Fibroblast of upper back skin (primary cell): ENCODE results near the gene SLC25A25.
"Not testable (repeated sequence)": the region's sequence is repeated elsewhere in the genome, so short reads cannot be mapped to it uniquely, and the experiment has no call there.

Experiments
- DNase-seq: peaks from one replicate; pipeline ENCODE4 v3.0.0-alpha.2; 2013

Gene SLC25A25

GRCh38 chr9:128098297-128099230 is 30.5 kb downstream of the SLC25A25 start:
- peak; percentile 96 for DNase-seq

DNA sequence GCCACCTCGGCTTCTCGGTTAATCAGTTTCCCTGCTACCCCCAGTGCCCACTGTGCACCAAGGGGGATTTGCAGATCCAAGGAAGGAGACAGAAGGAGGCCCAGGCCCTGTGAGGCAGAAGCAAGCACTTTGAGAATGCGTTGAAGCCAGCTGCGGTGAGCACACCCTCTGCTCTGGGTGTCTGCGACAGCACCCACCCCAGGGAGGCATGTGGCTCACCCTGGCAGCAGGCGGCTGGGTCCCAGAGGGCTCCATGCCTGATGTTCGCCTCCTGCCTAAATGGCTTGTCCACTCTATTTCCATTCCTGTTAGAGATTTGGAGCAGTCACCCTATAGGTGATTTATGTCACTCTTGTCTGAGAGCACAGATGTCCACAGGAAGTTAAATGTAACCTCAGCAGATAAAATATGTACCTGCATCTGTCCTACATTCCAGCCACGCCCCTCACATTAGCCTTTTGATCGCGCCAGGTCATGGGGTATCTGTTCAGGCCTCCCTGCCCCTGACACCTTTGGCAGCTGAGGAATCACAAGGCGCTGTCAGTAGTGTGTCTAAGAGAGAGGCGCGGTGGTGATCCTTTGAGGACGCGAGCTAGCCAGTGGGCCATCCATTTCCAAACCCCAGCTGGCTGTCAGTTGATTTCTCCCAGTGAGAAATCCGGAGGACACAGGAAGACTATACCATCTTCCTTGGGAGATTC is 31.3 kb downstream of the SLC25A25 start:
- peak; percentile 33 for DNase-seq

GRCh38 chr9:128099932-128100491 is 32.0 kb downstream of the SLC25A25 start:
- DNase-seq = no peak

DNA sequence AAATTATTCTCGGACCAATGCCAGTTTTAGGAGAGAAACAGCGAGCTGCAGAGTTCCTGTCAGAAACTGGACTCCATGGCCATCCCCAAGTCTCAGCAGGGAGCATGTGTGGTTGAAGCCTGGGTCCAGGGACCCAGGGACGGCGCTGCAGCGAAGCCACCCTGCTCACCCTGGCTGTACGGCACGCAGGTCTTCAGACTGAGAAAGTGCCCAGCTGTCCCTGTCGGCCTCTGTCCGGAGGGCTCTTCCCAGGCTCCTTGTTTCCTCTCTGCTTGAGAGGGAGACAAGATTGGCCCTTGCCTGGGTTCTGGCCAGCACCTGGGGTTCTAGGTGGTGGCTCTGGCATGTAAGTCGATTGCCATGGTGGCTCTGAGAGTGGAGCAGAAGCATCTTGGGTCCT is 32.5 kb downstream of the SLC25A25 start:
- DNase-seq = no peak

DNA sequence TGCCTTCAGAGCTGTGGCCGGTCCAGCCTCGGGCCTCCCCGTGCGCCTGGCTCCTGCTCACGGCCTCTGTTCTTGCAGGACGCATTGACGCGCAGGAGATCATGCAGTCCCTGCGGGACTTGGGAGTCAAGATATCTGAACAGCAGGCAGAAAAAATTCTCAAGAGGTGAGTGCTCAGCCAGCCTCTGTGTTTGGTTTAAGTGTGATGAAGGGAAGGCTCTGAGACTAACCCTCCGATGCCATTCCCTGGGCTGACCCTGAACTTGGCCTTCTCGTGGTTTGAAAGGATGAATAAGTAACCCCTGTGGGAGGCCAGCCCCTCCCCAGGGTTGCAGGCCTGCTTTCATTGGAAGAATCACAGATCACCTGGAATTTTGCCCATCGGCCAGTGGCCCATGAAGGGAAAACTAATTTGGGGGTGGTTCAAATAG is 33.2 kb downstream of the SLC25A25 start:
- DNase-seq = no peak

DNA sequence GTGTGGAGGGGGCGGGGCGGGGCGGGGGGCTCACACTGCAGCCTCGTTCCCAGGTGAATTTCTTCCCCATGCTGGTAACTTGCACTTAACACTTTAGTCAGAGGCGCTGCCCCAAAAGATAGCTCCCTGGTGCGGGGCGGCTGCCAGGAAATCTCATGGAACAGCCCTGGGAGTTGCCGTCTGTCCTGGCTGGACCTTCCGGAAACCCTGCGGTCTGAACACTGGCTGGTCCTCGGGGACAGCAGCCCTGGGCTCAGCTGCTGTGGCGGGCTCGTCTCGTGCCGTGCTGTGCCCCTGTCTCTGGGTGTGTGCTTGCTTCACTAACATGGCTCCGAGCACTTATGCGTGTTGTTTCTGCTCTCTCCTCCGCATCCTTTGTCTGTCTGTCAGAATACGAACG is 33.7 kb downstream of the SLC25A25 start:
- DNase-seq = no peak

GRCh38 chr9:128102196-128102595 is 34.2 kb downstream of the SLC25A25 start:
- no peak for DNase-seq

GRCh38 chr9:128102861-128103588 is 35.0 kb downstream of the SLC25A25 start:
- no peak for DNase-seq

DNA sequence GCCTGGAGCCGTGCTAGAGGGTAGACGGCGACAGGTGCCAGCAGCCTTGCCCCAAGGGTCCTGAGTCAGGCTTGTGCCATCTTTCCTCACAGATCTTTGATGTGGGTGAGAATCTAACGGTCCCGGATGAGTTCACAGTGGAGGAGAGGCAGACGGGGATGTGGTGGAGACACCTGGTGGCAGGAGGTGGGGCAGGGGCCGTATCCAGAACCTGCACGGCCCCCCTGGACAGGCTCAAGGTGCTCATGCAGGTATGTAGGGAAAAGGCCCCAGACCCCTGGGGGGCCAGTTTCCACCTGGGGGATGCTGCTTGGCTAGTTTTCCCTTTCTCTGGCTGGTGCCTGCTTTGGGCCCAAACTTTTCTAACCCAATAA is 35.5 kb downstream of the SLC25A25 start:
- no peak for DNase-seq

- DNase-seq = no peak
Measured at GRCh38 chr9:128104171-128104618, 36.2 kb downstream of the SLC25A25 start.

DNA sequence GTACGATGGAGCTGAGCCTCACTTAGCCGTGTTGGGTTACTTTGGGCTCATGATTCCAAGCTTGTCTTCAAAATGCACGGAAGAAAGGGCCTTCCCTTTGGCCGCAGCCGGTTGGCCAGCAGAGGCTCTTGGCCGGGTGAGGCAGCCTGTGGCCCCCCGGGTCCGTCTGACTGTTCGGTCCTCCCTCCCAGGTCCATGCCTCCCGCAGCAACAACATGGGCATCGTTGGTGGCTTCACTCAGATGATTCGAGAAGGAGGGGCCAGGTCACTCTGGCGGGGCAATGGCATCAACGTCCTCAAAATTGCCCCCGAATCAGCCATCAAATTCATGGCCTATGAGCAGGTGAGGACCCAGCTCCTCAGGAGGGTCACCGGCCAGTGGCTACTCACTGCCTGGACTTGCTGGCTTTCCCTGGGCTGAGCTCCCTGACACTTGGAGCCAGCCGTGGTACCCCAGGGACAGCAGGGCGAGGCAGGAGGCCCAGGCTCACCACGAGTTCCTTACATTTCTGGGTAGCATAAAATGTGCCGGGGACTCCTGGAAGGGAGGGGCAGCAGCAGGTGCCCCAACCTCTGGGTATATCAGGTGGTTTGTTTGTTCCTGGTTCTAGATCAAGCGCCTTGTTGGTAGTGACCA is 37.6 kb downstream of the SLC25A25 start:
- DNase-seq = no peak

GRCh38 chr9:128106181-128106939 is 38.3 kb downstream of the SLC25A25 start:
- DNase-seq = no peak

DNA sequence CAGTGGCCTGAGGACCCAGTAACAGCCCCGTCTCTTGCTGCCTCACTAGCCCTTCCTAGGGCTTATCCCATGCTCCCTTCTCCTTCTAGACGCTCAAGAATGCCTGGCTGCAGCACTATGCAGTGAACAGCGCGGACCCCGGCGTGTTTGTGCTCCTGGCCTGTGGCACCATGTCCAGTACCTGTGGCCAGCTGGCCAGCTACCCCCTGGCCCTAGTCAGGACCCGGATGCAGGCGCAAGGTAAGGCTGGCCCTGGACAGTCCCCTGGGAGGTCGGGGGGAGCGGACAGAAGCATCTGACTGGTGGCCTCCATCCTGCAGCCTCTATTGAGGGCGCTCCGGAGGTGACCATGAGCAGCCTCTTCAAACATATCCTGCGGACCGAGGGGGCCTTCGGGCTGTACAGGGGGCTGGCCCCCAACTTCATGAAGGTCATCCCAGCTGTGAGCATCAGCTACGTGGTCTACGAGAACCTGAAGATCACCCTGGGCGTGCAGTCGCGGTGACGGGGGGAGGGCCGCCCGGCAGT is 39.0 kb downstream of the SLC25A25 start:
- no peak for DNase-seq

GRCh38 chr9:128107468-128108268 is 39.6 kb downstream of the SLC25A25 start:
- no peak for DNase-seq

- no peak for DNase-seq
Measured at GRCh38 chr9:128108269-128109049, 40.4 kb downstream of the SLC25A25 start.

DNA sequence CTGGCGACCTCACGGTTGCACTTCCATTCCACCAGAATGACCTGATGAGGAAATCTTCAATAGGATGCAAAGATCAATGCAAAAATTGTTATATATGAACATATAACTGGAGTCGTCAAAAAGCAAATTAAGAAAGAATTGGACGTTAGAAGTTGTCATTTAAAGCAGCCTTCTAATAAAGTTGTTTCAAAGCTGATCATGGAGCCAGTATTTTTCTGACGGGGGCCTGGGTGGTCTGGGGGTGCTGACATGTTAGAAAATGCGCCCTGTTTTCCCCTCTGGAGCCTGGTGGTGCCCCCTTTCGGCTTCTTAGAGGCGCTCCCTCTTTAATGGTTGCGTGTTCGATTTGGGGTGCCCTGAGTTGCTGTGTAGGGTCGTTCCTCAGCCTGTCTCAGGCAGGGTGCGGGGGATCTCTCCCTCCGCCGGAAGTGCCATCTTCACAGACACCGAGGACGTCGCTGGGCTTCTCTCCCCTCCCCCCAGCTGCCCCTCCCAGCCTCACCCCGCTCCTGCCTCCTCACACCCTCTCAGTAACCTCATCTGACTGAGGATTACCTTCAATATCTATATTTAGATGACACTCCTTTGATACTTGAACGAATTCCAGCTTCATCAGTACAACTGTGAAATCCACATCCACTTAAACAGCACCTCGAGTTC is 41.1 kb downstream of the SLC25A25 start:
- DNase-seq = no peak

DNA sequence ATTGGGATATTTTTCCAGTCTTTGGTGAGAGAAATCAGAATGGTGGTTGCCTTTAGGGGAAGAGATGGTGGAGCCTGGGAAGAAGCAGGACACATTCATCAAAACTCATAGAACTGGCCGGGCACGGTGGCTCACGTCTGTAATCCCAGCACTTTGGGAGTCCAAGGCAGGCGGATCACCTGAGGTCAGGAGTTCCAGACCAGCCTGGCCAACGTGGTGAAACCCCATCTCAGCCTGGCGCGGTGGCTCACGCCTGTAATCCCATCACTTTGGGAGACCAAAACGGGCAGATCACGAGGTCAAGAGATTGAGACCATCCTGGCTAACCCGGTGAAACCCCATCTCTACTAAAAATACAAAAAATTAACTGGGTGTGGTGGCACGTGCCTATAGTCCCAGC is 43.7 kb downstream of the SLC25A25 start:
- not testable (repeated sequence) for DNase-seq

DNA sequence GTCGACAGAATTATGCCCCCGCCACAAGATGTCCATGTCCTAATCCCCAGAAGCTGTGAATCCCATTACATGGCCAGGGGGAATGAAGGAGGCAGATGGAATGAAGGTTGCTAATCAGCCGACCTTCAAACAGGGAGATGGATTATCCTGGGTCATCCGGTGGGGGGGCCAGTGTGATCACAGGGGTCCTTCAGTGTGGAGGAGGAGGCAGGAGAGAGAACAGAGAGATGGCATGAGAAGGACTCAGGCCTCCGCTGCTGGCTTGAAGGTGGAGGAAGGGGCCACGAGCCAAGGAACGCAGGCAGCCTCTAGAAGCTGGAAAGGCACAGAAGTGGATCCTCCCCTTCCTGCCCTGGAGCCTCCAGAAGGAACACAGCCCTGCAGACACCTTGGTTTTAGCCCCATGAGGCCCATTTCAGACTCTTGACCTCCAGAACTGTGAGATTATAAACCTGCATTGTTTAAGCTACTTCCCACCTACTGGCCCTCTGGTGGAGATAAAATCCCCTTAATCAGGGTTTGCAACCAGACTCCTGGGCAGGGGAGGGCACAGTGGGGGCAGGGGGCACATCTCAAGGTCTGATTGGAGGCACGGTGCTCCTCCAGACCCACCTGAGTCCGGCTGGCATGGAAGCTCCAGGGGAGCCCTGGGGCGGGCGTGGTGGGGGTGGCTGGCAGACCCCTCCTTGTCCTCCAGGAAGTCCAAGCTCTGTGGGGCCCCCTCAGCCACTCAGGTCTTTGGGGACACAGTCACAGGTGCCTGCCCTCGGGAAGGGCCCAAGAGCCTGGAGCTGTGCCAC is 45.7 kb downstream of the SLC25A25 start:
- no peak for DNase-seq
